GM21786 (cell line): ENCODE results near the gene PIK3CB.
"Not testable (repeated sequence)": the region's sequence is repeated elsewhere in the genome, so short reads cannot be mapped to it uniquely, and the experiment has no call there.

ENCODE experiments used
- ATAC-seq: cut with Tn5 transposase; IDR thresholded peaks from one replicate; pipeline ENCODE4 v1.9.1; 2021; ENCODE audit not compliant: unreplicated experiment

The PIK3CB gene

DNA sequence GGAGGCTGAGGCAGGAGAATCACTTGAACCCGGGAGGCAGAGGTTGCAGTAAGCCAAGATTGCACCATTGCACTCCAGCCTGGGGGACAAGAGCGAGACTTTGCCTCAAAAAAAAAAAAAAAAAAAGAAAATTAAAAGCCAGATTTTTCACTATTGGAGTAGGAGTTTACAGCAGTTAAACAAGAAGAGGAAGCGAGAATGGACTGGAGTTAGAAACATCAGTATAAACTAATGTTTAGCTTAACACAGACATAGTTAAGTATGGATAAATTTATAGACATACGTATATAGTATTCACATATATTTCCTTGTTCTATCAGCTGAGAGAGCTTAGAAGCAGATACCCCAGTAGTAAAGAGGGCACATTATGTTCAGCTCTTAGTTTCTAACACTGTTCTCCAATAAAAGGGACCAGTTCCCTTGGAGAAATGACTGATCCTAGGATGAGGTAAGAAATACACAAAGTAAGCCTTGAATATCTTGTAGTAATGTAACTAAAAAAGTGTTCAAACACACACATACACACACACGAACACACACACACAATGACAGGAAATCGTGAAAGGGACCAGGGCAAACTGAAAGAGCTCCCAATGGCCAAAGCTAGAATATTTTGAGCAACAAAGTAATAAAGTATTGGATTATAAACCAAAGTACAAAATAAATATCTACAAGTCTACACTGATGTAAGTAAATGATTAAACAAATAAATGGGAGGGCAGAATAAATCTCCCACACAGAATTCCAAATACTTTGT is 25.1 kb downstream of the PIK3CB start:
- ATAC-seq: no peak

DNA sequence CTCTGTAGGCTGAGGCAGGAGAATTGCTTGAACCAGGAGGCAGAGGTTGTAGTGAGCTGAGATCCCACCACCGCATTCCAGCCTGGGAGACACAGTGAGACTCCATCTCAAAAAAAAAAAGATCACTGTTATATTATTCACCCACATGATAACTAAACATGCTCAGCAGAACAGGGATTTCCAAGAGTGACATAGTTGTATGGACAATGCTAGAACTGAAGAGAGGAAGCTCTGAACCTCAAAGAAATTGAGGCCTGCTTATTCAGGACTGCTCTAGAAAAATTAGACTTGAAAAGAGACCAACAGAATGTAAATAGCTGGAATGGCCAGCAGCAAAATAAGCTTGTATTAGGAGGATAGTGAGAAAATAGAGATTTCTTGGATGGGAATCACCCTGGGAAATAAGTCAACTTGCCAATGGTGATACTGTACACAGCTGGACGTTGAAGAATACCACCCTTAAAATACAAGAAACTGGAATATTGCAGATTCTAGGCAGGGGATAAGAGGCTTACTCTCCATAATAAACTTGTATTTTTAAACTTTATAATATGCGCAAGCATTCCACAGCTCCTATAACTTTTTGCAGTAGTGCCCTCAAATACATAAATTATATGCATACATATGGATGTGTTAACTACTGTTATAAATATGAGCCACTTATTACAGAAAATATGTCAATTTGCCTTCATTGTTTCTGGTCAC is 28.2 kb downstream of the PIK3CB start:
- ATAC-seq: no peak

DNA sequence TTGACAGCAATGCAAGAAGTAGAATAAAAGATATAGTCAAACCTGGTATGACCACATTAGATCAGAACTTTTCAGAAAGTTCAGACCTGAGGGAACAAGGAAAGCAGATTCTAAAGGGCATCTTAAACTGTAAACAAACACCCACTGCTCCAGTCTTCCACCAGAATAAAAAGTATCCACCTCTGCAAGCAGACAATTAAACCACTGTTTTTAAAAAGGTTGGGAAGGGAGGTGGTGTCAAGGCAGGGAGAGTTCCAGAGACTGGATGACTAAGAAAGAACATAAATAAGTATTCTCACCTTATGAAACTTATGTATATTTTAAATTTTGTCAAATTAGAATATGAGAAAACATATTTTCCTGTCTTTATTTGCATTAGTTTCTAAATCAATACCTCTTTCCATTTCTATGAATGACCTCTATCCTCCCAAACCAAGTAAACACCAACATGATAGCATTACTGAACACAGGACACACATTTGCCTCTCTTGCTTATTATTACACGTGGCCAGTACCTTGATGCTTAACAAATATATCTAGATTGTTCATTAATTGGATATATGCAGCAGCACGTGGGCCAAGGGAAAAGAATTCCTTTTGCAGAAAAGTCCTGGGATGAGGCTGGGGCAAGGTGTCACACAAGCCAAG is 31.6 kb downstream of the PIK3CB start:
- ATAC-seq: no peak

DNA sequence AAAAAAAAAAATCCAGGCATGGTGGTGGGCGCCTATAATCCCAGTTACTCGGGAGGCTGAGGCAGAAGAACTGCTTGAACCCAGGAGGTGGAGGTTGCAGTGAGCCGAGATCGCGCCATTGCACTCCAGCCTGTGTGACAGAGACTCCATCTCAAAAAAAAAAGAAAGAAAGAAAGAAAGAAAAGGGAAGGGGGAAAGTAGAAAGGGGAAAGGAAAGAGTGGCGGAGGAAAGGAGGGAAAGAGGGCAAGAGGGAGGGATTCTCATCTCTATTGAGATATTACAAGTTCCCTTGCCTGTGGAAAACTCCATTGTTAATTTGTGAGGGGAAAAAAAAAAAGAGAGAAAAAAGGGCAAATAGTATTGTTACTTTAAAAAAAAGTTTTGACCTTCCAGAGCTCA is 32.5 kb downstream of the PIK3CB start:
- not testable (repeated sequence) for ATAC-seq

DNA sequence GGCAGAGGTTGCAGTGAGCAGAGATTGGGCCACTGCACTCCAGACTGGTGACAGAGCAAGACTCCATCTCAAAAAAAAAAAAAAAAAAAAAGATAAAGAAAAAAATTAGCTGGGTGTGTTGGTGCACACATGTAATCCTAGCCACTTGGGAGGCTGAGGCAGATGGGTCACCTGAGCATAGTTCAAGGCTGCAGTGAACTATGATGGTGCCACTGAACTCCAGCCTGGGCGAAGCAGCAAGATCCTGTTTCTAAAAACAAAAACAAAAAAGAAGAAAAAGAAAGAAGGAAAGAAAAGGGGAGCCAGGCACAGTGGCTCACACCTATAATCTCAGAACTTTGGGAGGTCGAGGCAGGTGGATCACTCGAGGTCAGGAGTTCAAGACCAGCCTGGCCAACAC is 32.9 kb downstream of the PIK3CB start:
- no peak for ATAC-seq

DNA sequence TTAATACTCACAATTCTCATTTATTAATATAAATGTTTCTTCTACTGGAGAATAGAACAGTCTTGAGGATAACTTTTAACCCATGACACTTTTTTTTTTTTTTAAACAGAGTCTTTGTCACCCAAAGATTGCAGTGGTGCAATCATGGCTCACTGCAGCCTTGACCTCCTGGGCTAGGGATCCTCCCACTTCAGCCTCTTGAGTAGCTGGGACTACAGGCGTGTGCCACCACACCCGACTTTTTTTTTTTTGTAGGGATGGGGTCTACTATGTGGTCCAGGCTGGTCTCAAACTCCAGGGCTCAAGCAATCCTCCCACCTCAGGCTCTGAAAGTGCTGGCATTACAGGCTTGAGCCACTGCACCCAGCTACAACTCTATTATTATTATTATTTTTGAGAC is 34.5 kb downstream of the PIK3CB start:
- ATAC-seq: no peak

DNA sequence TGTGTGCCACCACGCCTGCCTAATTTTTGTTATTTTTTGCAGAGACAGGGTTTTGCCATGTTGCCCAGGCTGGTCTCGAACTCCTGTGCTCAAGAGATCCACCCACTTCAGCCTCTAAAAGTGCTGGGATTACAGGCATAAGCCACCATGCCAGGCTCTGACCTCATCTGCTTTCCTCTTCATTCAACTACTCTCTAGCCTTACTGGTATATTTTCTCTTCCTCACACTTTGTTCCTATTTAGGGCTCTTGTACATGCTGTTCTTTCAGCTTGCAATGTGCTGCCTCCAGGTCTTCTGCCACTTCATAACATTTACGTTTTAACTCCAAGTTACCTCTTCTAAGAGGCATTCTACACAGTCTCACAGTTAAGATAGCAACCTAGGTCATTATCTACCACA is 34.9 kb downstream of the PIK3CB start:
- ATAC-seq: no peak

DNA sequence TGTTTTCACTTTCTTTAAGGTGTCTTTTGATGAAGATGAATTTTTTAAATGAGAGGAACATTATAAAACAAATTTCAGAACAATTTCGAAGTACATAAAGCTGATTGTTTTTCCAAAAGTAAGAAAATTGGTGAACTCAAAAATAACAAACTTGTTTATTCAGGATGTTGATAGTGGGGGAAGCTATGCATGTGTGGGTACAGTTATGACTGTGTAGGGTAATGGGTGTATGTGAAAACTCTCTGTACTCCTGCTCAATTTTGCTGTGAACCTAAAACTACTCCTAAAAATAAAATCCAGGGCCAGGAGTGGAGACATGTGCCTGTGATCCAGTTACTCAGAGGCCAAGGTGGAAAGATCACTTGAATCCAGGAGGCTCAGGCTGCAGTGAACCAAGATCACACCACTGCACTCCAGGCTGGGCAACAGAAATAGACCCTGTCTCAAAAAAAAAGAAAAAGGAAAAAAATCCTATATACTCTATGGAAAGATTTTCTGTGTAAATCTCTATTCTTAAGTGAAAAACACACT is 37.2 kb downstream of the PIK3CB start:
- no peak for ATAC-seq

DNA sequence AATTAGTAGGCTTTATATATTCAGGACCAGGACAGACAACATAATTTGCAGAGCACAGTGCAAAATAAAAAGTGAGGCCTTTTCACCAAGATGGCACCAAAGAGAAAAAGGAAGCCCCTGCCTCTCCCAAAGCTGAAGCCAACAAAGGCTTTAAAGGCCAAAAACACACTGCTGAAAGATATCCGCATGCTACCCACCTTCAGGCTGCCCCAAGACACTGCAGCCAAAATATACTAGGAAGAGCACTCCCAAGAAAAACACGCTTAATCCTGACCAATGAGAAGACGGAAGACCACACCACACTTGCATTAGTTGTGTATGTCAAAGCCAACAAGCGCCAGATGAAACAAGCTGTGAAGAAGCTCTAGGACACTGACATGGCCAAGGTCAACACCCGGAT is 38.0 kb downstream of the PIK3CB start:
- ATAC-seq: no peak

DNA sequence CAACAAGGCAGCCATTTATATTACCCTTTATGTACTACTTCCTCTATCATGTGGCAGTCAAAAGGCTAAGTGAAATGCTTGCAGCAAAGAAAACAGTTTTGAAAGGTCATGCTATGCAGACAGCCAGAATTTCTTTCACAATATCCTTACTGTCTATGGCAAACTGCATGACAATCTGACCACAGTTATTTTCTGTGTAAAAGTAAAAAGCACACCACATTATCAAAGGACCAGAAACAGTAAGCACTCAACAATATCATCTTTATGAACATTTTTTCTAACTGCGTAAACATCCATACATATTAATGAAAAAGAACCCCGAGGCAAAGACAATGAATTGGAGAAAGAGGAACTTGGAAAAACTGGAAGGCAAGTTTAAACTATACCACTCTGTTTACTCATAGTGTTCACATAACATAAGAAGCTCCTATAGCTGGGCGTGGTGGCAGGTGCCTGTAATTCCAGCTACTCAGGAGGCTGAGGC is 47.9 kb downstream of the PIK3CB start:
- peak; percentile 44 for ATAC-seq

DNA sequence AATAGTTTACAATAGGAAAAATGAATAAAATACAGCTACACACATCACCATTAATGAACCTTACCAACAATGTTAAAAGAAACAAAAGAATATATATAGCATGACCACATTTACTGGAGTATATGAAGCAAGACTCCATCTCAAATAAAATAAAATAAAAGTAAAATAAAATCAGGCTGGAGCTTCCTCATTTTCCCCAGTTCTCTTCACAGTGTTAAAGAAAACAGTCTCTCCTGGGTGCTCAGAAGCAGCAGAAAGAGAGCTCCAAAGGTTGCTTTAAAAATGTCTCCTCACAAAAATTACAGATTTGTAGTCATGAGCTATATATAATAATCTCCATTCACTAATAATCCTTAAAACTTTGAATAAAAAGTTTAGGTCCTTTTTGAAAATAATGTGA is 48.8 kb downstream of the PIK3CB start:
- ATAC-seq: no peak

DNA sequence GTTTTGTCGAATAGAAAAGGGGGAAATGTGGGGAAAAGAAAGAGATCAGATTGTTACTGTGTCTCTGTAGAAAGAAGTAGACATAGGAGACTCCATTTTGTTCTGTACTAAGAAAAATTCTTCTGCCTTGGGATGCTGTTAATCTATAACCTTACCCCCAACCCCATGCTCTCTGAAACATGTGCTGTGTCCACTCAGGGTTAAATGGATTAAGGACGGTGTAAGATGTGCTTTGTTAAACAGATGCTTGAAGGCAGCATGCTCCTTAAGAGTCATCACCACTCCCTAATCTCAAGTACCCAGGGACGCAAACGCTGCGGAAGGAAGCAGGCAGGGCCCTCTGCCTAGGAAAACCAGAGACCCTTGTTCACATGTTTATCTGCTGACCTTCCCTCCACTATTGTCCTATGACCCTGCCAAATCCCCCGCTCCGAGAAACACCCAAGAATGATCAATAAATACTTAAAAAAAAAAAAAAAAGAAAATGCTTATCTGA is 49.3 kb downstream of the PIK3CB start:
- ATAC-seq: not testable (repeated sequence)

DNA sequence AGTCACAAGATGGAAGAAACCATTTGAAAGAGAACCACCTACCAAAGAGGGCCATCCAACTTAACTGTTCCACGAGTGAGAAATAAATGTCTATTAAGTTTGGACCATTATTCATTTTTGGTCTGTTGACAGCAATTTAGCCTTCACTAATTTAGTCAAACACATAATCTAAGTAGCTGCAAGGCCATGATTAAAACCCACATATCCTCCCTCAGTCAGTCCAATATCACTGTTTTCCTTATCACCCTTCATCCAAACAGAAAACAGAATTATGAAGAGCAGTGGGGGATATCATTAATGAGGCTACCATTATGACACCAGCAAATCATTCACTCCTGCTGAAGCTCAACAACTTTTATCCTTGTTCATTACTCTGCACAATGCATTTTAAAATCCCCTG is 52.0 kb downstream of the PIK3CB start:
- no peak for ATAC-seq

DNA sequence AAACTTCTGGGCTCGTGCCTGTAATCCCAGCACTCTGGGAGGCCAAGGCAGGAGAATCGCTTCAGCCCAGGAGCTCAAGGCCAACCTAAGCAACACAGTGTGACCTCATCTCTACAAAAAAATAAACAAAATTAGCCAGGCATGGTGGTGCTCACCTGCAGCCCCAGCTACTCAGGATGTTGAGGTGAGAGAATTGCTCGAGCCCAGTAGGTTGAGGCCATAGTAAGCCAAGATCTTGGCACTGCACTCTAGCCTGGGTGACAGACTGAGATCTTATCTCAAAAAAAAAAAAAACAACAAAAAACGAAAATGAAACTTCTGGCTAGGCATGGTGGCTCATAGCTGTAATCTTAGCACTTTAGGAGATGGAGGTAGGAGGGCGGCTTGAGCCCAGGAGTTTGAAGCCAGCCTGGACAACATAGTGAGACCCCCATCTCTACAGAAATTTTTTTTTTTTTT is 53.7 kb downstream of the PIK3CB start:
- no peak for ATAC-seq

DNA sequence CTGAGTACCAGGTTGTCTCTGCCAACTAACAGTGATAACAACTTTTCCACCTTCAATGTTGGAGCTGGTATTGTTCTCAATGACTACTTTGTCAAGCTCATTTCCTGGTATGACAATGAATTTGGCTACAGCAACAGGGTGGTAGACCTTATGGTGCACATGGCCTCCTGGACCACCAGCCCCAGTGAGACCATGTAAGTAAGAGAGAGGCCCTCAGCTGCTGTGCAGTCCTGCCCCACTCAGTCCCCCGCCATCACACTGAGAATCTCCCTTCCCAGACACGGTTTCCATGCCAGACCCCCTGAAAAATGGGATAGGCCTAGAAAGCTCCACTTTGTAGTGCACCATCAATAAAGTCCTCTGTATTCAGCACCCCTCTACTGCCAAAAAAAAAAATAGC is 56.1 kb downstream of the PIK3CB start:
- no peak for ATAC-seq

DNA sequence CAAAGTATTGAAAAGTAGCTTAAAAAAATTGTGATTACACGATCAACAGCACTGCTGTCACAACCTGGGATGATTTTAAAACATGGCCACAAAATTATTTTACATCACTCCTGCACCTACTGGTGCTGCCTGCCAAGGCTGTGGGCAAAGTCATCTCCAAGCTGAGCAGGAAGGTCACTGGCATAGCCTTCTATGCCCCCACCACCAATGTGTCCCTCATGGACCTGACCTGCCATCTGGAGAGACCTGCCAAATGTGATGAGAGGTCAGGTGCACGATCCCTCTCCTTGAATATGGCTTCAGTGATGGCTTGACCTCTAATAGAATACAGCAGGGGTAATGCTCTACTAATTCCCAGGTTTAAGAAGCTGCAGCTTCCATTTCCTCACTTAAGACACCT is 57.8 kb downstream of the PIK3CB start:
- ATAC-seq: no peak

DNA sequence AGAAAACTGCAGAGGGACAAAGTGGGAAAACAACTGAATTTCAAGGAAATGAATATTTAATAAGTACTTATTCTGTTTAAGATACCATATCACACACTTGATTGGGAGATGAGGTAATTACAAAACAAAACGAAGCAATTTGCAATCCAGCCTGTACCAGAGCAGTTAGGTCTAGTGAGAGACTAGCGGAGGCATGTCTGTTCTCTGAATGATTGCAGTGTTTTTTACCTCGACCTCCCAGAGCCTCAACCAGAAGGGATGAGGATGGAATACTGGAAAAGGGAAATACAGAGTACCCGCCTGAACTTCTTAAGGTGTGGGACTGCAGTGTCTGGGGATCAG is 59.5 kb downstream of the PIK3CB start:
- no peak for ATAC-seq

DNA sequence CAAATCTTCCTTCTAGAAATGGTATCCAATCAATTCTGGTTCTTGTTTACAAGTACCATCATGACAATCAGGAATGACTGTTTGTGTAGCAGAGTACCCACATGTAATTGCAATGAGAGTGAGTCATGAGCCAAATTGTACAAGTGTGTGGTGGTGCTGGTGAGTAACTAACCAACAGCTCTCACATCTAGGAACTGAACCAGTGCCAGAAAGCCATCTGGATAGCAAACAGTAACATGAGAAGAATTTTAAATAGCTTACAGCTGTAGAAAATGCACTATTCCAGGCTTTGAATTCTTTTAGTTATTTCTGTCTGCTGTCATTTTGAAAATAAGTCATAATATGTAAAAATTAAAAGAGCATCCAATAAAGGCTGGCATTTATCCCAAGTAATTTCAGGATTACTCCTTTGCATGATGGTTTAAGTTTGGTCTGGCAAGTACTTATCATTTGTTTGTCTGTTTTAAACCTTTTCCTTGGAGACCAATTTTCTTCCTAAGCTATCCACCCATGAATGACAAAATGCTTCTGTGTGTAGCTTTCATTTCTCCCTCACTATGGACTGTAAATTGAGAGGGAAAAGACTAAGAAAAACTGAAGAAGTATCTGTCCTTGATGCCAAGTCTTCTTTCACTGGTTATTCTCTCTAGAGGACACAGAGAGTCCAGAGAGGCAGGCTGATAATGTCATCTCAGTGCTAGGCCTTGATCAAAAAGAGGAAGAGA is 60.0 kb downstream of the PIK3CB start:
- no peak for ATAC-seq

DNA sequence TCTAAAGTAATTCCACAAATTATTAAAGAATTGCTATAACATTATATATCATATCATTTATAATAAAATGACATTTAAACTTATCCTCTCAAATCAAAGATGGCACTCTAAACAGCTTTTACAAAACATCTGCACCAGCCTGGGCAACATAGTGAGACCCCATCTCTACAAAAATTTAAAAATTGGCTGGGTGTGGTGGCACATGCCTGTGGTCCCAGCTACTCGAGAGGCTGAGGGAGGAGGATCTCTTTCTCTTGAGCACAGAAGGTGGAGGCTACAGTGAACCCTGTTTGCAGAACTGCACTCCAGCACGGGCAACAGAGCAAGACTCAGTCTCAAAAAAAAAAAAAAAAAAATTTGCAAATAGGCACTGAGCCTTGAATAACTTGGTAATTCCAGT is 63.1 kb downstream of the PIK3CB start:
- ATAC-seq: no peak

DNA sequence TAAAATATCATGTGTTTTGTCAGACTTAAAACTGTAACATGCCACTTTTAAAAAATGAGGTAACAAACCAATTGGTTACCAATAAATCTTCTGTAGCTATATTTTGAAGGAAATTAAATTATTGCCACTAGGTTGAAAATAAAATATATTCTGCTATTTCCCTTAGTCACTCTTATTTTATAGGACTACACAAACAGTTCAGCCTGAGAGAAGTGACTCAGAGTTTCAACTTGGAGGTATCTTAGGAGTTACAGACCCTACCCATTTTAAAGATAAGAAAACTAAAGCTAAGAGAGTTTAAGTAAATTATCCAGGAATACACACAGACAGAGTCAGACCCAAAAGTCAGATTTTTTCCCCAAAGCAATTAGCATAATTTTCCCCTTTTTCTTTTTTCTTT is 65.1 kb downstream of the PIK3CB start:
- ATAC-seq: no peak

DNA sequence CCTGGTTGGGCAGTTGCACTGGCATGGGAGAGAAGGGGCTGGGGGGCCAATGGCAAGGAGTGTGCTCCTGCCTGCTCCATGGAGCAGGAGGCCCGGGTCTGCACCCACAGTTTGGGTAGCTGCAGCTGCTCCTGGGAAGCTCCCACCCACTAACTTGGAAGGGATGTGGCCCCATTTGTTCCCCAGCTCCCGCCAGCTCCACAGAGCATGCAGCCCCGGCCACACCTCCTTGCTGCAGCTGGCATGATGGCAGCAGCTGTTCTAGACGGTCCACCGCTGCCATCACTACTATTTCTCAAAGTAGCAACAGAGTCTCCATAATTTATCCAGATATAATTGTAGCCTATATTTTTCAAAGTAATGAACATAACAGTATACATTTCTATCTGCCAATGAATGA is 65.8 kb downstream of the PIK3CB start:
- ATAC-seq: no peak
